HG02870 (cell line): ENCODE measurements around the gene FAT1.

Experiments
- ATAC-seq: cut with Tn5 transposase; IDR thresholded peaks from one replicate; pipeline ENCODE4 v1.9.1; 2021; ENCODE audit warnings: mild to moderate bottlenecking, moderate library complexity; ENCODE audit not compliant: unreplicated experiment

FAT1 gene

GRCh38 chr4:186570193-186570996 is 153.3 kb downstream of the FAT1 start:
- ATAC-seq, result no peak

- no peak for ATAC-seq
Measured at GRCh38 chr4:186569533-186570192, 154.0 kb downstream of the FAT1 start.

GRCh38 chr4:186566068-186566467 is 157.6 kb downstream of the FAT1 start:
- ATAC-seq, result no peak

GRCh38 chr4:186563761-186564160 is 159.9 kb downstream of the FAT1 start:
- no peak for ATAC-seq

GRCh38 chr4:186561748-186562147 is 161.9 kb downstream of the FAT1 start:
- no peak for ATAC-seq

GRCh38 chr4:186560647-186561046 is 163.0 kb downstream of the FAT1 start:
- ATAC-seq, result no peak

GRCh38 chr4:186557486-186557885 is 166.2 kb downstream of the FAT1 start:
- no peak for ATAC-seq

- ATAC-seq, result no peak
Measured at GRCh38 chr4:186557061-186557460, 166.6 kb downstream of the FAT1 start.

GRCh38 chr4:186554914-186555827 is 168.5 kb downstream of the FAT1 start, which contains the start of gene MTNR1A:
MTNR1A (minus strand) TSS chr4:186555567; CDS start chr4:186555365, 202 bp downstream.
- ATAC-seq, result no peak

GRCh38 chr4:186554539-186554913 is 169.1 kb downstream of the FAT1 start:
- no peak for ATAC-seq

- ATAC-seq, result no peak
Measured at GRCh38 chr4:186553717-186554116, 169.9 kb downstream of the FAT1 start.

GRCh38 chr4:186551849-186552248 is 171.8 kb downstream of the FAT1 start:
- ATAC-seq, result no peak

GRCh38 chr4:186545436-186545835 is 178.2 kb downstream of the FAT1 start:
- ATAC-seq, result no peak

GRCh38 chr4:186543206-186543605 is 180.4 kb downstream of the FAT1 start:
- no peak for ATAC-seq

GRCh38 chr4:186541801-186542200 is 181.9 kb downstream of the FAT1 start:
- ATAC-seq, result no peak

- ATAC-seq, result no peak
Measured at GRCh38 chr4:186537843-186538521, 185.7 kb downstream of the FAT1 start.
